WTC11 (cell line): Measurements from ENCODE around the gene AKT2. TPM values are rescaled to one million over a fixed set of nuclear protein-coding genes. Genes with fewer than 3 reads are reported as not detected.

Experiments
- ATAC-seq: fragments of 200-7000 bp; cut with Tn5 transposase; 2 replicates; pipeline ENCODE4 v1.10.0; 2021; ENCODE audit warnings: mild to moderate bottlenecking, moderate library complexity
- CTCF ChIA-PET: fragments of 300-600 bp; sonication (Branson Sonifier 250); formaldehyde crosslinking; loops from one replicate; lab custom pipeline; 2021; ENCODE audit warnings: antibody characterized with exemption; lab: Charles Lee
- POLR2A ChIA-PET: fragments of 350-600 bp; sonication (Branson Sonifier 250); formaldehyde crosslinking; loops from one replicate; lab custom pipeline; 2021; ENCODE audit warnings: antibody characterized with exemption; lab: Charles Lee
- DNase-seq: peaks from one replicate; pipeline ENCODE4 v3.0.0; 2021; ENCODE audit warnings: low spot score
- H3K27ac Mint-ChIP-seq: 2 replicates; pipeline ENCODE4 v1.8.0; 2021; ENCODE audit warnings: mixed read lengths
- H3K27me3 Mint-ChIP-seq: 2 replicates; pipeline ENCODE4 v1.8.0; 2021; ENCODE audit warnings: low read depth, mild to moderate bottlenecking, moderate library complexity, mixed read lengths
- H3K36me3 Mint-ChIP-seq: 2 replicates; pipeline ENCODE4 v1.8.0; 2021; ENCODE audit warnings: mixed read lengths
- H3K4me1 Mint-ChIP-seq: 2 replicates; pipeline ENCODE4 v1.8.0; 2022; ENCODE audit warnings: mixed read lengths
- H3K4me3 Mint-ChIP-seq: 2 replicates; pipeline ENCODE4 v1.8.0; 2021; ENCODE audit warnings: mild to moderate bottlenecking, moderate library complexity, mixed read lengths
- H3K9me3 Mint-ChIP-seq: 2 replicates; pipeline ENCODE4 v1.8.0; 2021; ENCODE audit warnings: mixed read lengths
- ATF1 ChIP-seq: sonication (generic); formaldehyde crosslinking; IDR thresholded peaks from 2 replicates; pipeline ENCODE4 v1.8.1; 2023; ENCODE audit warnings: mild to moderate bottlenecking, moderate library complexity, missing genetic modification reagents
- GTF2I ChIP-seq: fragments of 250-450 bp; sonication (Bioruptor Pico); conservative IDR thresholded peaks from 2 replicates; pipeline ENCODE4 v1.4.0; 2021; ENCODE audit warnings: mild to moderate bottlenecking
- IRF2 ChIP-seq: sonication (generic); formaldehyde crosslinking; IDR thresholded peaks from 2 replicates; pipeline ENCODE4 v1.8.0; 2022; ENCODE audit warnings: low read depth, missing genetic modification reagents, borderline replicate concordance
- JUN ChIP-seq: sonication (generic); formaldehyde crosslinking; IDR thresholded peaks from 2 replicates; pipeline ENCODE4 v1.8.0; 2023; ENCODE audit warnings: mild to moderate bottlenecking, missing genetic modification reagents
- KAT7 ChIP-seq: sonication (generic); formaldehyde crosslinking; IDR thresholded peaks from 2 replicates; pipeline ENCODE4 v1.8.1; 2023; ENCODE audit warnings: missing genetic modification reagents, mild to moderate bottlenecking, borderline replicate concordance
- NFYB ChIP-seq: sonication (generic); formaldehyde crosslinking; conservative IDR thresholded peaks from 2 replicates; pipeline ENCODE4 v1.8.0; 2022; ENCODE audit warnings: low read depth, missing genetic modification reagents
- NR2C2 ChIP-seq: sonication (generic); formaldehyde crosslinking; IDR thresholded peaks from 2 replicates; pipeline ENCODE4 v1.8.0; 2022; ENCODE audit warnings: mild to moderate bottlenecking, missing genetic modification reagents
- NR3C1 ChIP-seq: sonication (generic); formaldehyde crosslinking; conservative IDR thresholded peaks from 2 replicates; pipeline ENCODE4 v1.8.1; 2023; ENCODE audit warnings: low read depth, mild to moderate bottlenecking, missing genetic modification reagents
- SMAD3 ChIP-seq: sonication (generic); formaldehyde crosslinking; IDR thresholded peaks from 2 replicates; pipeline ENCODE4 v1.8.0; 2022; ENCODE audit warnings: missing genetic modification reagents, mild to moderate bottlenecking, borderline replicate concordance
- SP1 ChIP-seq: sonication (generic); formaldehyde crosslinking; conservative IDR thresholded peaks from 2 replicates; pipeline ENCODE4 v1.8.1; 2022; ENCODE audit warnings: missing genetic modification reagents
- TEAD1 ChIP-seq: sonication (generic); formaldehyde crosslinking; IDR thresholded peaks from 2 replicates; pipeline ENCODE4 v1.8.0; 2022; ENCODE audit warnings: mild to moderate bottlenecking, missing genetic modification reagents
- ZBTB21 ChIP-seq: sonication (generic); formaldehyde crosslinking; IDR thresholded peaks from 2 replicates; pipeline ENCODE4 v1.8.1; 2023; ENCODE audit warnings: mild to moderate bottlenecking, missing genetic modification reagents, borderline replicate concordance
- ZNF121 ChIP-seq: sonication (generic); formaldehyde crosslinking; IDR thresholded peaks from 2 replicates; pipeline ENCODE4 v1.8.0; 2023; ENCODE audit warnings: missing genetic modification reagents
- ZNF263 ChIP-seq: sonication (generic); formaldehyde crosslinking; IDR thresholded peaks from 2 replicates; pipeline ENCODE4 v1.8.1; 2022; ENCODE audit warnings: low read depth, mild to moderate bottlenecking, moderate library complexity, missing genetic modification reagents
- ZNF317 ChIP-seq: sonication (generic); formaldehyde crosslinking; IDR thresholded peaks from 2 replicates; pipeline ENCODE4 v1.8.1; 2023; ENCODE audit warnings: low read depth, mild to moderate bottlenecking, moderate library complexity, missing genetic modification reagents, borderline replicate concordance
- ZNF416 ChIP-seq: fragments of 250-450 bp; sonication (Bioruptor Pico); IDR thresholded peaks from 2 replicates; pipeline ENCODE4 v1.9.0; 2021; ENCODE audit warnings: mild to moderate bottlenecking, inconsistent platforms
- total RNA-seq: library from RNA; stranded (reverse); gene quantifications from 3 replicates; pipeline ENCODE4 v1.2.3, GENCODE V29; 2021
- TF ChIP-seq, protein P1 (sequence below): fragments of 250-450 bp; sonication (Bioruptor Pico); IDR thresholded peaks from 2 replicates; pipeline ENCODE4 v1.8.0; 2021; ENCODE audit warnings: mild to moderate bottlenecking
- TF ChIP-seq, protein P2 (sequence below): sonication (generic); formaldehyde crosslinking; IDR thresholded peaks from 2 replicates; pipeline ENCODE4 v1.8.1; 2022; ENCODE audit warnings: mild to moderate bottlenecking, missing genetic modification reagents, moderate library complexity, borderline replicate concordance
- TF ChIP-seq, protein P3 (sequence below): sonication (generic); formaldehyde crosslinking; IDR thresholded peaks from 2 replicates; pipeline ENCODE4 v1.8.0; 2022; ENCODE audit warnings: mild to moderate bottlenecking, missing genetic modification reagents
- TF ChIP-seq, protein P4 (sequence below): fragments of 250-450 bp; sonication (Bioruptor Pico); IDR thresholded peaks from 2 replicates; pipeline ENCODE4 v2.1.2; 2022; ENCODE audit warnings: mild to moderate bottlenecking, moderate library complexity
- TF ChIP-seq, protein P5 (sequence below): sonication (generic); formaldehyde crosslinking; IDR thresholded peaks from 2 replicates; pipeline ENCODE4 v1.8.1; 2023; ENCODE audit warnings: mild to moderate bottlenecking, missing genetic modification reagents
- TF ChIP-seq, protein P6 (sequence below): sonication (generic); formaldehyde crosslinking; IDR thresholded peaks from 2 replicates; pipeline ENCODE4 v1.8.1; 2023; ENCODE audit warnings: mild to moderate bottlenecking, missing genetic modification reagents, moderate library complexity

The AKT2 gene
- total RNA-seq, 1 experiment from 2014 or later: 156 TPM

DNA sequence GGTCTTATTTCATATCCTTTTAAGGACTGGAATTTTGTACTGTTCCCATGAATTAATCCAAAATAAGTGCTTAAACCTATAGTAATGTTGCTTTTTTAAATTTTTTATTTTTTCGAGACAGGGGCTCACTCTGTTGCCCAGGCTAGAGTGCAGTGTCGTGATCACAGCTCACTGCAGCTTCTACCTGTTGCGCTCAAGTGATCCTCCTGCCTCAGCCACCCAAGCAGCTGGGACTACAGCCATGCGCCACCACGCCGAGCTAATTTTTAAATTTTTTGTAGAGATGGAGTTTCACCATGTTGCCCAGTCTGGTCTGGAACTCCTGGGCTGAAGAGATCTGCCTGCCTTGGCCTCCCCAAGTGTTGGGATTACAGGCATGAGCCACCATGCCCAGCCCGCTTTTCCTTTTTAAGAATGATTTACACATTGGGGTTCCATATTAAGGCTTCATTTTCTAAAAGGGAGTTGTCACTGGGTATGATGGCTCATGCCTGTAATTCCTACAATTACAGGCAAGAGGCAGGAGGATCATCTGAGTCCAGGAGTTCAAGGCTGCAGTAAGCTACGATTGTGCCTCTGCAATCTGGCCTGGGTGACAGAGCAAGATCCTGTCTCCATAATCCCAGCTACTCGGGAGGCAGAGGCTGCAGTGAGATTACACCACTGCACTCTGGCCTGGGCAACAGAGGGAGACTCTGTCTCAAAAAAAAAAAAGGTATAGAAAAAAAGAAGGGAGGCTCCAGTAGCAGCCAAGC lies 28.3 kb upstream of the AKT2 start:
- CTCF ChIA-PET: interaction anchor here (1.5 to 3.1 kb wide), 3 partner anchors 8 to 151 kb away, joined by 3 to 18 read pairs (median 7); partner anchors contain the start of genes C19orf47 and PLD3
- H3K4me1 Mint-ChIP-seq: no peaks in the 10 kb centered on the region
- no peaks in the 10 kb centered on the region for H3K9me3 Mint-ChIP-seq
- TF ChIP-seq, protein P1, sequence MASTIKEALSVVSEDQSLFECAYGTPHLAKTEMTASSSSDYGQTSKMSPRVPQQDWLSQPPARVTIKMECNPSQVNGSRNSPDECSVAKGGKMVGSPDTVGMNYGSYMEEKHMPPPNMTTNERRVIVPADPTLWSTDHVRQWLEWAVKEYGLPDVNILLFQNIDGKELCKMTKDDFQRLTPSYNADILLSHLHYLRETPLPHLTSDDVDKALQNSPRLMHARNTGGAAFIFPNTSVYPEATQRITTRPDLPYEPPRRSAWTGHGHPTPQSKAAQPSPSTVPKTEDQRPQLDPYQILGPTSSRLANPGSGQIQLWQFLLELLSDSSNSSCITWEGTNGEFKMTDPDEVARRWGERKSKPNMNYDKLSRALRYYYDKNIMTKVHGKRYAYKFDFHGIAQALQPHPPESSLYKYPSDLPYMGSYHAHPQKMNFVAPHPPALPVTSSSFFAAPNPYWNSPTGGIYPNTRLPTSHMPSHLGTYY (CRISPR knock-in tag): no peak
- TF ChIP-seq, protein P2, sequence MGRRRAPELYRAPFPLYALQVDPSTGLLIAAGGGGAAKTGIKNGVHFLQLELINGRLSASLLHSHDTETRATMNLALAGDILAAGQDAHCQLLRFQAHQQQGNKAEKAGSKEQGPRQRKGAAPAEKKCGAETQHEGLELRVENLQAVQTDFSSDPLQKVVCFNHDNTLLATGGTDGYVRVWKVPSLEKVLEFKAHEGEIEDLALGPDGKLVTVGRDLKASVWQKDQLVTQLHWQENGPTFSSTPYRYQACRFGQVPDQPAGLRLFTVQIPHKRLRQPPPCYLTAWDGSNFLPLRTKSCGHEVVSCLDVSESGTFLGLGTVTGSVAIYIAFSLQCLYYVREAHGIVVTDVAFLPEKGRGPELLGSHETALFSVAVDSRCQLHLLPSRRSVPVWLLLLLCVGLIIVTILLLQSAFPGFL (CRISPR knock-in tag): no peak
- TF ChIP-seq ZNF317 (no peak), KAT7 (CRISPR knock-in tag) (no peak), ZNF416 (CRISPR knock-in tag) (no peak), NFYB (CRISPR knock-in tag) (no peak), GTF2I (CRISPR knock-in tag) (no peak), NR2C2 (CRISPR knock-in tag) (no peak), ATF1 (CRISPR knock-in tag) (no peak)
- TF ChIP-seq, protein P3, sequence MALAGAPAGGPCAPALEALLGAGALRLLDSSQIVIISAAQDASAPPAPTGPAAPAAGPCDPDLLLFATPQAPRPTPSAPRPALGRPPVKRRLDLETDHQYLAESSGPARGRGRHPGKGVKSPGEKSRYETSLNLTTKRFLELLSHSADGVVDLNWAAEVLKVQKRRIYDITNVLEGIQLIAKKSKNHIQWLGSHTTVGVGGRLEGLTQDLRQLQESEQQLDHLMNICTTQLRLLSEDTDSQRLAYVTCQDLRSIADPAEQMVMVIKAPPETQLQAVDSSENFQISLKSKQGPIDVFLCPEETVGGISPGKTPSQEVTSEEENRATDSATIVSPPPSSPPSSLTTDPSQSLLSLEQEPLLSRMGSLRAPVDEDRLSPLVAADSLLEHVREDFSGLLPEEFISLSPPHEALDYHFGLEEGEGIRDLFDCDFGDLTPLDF (CRISPR knock-in tag): no peak
- H3K36me3 Mint-ChIP-seq: no peaks in the 10 kb centered on the region
- no peak for DNase-seq
- H3K4me3 Mint-ChIP-seq: no peak overlapping the region
- H3K27me3 Mint-ChIP-seq: no peaks in the 10 kb centered on the region
- H3K27ac Mint-ChIP-seq: no peak overlapping the region
- POLR2A ChIA-PET: interaction anchor here (0.7 kb wide), 1 partner anchor 35 kb away, joined by 3 read pairs; no protein-coding TSS in a partner anchor
- ATAC-seq: no peak

DNA sequence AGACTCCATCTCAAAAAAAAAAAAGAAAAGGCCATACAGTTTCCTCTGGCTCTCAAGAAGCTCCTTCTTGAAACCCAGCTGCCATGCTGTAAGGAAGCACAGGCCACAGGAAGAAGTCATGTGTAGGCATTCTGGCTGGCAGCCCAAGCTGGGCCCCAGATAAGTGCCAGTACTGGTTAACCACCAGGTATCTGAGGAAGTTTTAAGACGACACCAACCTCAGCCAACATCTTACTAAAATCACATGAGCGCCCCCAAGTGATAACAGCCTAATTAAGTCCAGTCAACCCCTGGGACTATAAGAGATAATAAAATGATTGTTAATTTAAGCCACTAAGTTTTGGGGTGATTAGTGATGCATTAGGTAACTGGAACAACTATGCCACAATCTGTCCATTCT lies 27.4 kb upstream of the AKT2 start:
- DNase-seq (no peak), ATAC-seq (peak; percentile 66)
- Mint-ChIP-seq H3K9me3 (no peaks in the 10 kb centered on the region), H3K36me3 (no peaks in the 10 kb centered on the region), H3K27ac (no peak overlapping the region), H3K4me3 (no peak overlapping the region), H3K27me3 (no peaks in the 10 kb centered on the region), H3K4me1 (no peaks in the 10 kb centered on the region)
- ChIA-PET CTCF (interaction anchor here (0.8 to 3.1 kb wide), 5 partner anchors 8 to 172 kb away, joined by 3 to 18 read pairs (median 3); partner anchors contain the start of genes C19orf47 and PLD3), POLR2A (no interaction called here)
- TF ChIP-seq, protein P4, sequence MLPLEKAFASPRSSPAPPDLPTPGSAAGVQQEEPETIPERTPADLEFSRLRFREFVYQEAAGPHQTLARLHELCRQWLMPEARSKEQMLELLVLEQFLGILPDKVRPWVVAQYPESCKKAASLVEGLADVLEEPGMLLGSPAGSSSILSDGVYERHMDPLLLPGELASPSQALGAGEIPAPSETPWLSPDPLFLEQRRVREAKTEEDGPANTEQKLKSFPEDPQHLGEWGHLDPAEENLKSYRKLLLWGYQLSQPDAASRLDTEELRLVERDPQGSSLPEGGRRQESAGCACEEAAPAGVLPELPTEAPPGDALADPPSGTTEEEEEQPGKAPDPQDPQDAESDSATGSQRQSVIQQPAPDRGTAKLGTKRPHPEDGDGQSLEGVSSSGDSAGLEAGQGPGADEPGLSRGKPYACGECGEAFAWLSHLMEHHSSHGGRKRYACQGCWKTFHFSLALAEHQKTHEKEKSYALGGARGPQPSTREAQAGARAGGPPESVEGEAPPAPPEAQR: no peak
- TF ChIP-seq, protein P2 (CRISPR knock-in tag): no peak
- TF ChIP-seq, protein P5, sequence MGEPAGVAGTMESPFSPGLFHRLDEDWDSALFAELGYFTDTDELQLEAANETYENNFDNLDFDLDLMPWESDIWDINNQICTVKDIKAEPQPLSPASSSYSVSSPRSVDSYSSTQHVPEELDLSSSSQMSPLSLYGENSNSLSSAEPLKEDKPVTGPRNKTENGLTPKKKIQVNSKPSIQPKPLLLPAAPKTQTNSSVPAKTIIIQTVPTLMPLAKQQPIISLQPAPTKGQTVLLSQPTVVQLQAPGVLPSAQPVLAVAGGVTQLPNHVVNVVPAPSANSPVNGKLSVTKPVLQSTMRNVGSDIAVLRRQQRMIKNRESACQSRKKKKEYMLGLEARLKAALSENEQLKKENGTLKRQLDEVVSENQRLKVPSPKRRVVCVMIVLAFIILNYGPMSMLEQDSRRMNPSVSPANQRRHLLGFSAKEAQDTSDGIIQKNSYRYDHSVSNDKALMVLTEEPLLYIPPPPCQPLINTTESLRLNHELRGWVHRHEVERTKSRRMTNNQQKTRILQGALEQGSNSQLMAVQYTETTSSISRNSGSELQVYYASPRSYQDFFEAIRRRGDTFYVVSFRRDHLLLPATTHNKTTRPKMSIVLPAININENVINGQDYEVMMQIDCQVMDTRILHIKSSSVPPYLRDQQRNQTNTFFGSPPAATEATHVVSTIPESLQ: no peak
- no peak for TF ChIP-seq SMAD3 (CRISPR knock-in tag)
- TF ChIP-seq, protein P6, sequence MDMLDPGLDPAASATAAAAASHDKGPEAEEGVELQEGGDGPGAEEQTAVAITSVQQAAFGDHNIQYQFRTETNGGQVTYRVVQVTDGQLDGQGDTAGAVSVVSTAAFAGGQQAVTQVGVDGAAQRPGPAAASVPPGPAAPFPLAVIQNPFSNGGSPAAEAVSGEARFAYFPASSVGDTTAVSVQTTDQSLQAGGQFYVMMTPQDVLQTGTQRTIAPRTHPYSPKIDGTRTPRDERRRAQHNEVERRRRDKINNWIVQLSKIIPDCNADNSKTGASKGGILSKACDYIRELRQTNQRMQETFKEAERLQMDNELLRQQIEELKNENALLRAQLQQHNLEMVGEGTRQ (CRISPR knock-in tag): no peak
- no peak for TF ChIP-seq SP1 (CRISPR knock-in tag)
- no peak for TF ChIP-seq ATF1 (CRISPR knock-in tag)
- no peak for TF ChIP-seq ZNF263 (CRISPR knock-in tag)
- TF ChIP-seq NR3C1 (CRISPR knock-in tag): no peak
- TF ChIP-seq ZNF121 (CRISPR knock-in tag): no peak
- no peak for TF ChIP-seq ZBTB21 (CRISPR knock-in tag)
- no peak for TF ChIP-seq TEAD1 (CRISPR knock-in tag)
- TF ChIP-seq IRF2 (CRISPR knock-in tag): no peak
- TF ChIP-seq JUN (CRISPR knock-in tag): no peak
